Measurements from ENCODE around the gene ZNF701.
"Not testable (repeated sequence)": the region's sequence is repeated elsewhere in the genome, so short reads cannot be mapped to it uniquely, and the experiment has no call there.

ZNF701 gene

GRCh38 chr19:52566588-52566987 is 3.5 kb upstream of the ZNF701 start:
- DNase-seq: no peak

- DNase-seq: no peak
Observed at GRCh38 chr19:52567921-52568320, 2.2 kb upstream of the ZNF701 start.

DNA sequence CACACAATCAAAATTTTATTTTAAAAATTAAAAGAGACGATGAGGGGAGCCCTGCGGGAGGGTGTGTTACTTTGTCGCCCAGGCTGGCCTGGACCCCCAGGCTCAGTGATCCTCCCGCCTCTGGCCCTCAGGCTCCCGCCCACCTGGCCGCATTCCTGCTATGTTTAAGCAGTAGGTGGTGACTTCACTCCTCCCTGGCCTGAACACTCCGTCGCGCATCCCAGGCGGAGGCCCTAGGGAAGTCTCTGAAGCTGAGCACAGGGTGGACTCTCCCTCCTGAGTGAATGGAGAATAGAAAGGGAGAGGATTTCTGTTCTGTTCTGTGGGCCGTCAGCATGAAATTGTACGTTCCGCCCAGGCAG is 468 bp upstream of the ZNF701 start:
- DNase-seq: not testable (repeated sequence)

GRCh38 chr19:52584736-52585440 is 14.8 kb downstream of the ZNF701 start:
- no peak for DNase-seq

- DNase-seq: no peak
Observed at GRCh38 chr19:52585604-52586003, 15.5 kb downstream of the ZNF701 start.

- DNase-seq: no peak
Observed at GRCh38 chr19:52590728-52591127, 20.6 kb downstream of the ZNF701 start.

DNA sequence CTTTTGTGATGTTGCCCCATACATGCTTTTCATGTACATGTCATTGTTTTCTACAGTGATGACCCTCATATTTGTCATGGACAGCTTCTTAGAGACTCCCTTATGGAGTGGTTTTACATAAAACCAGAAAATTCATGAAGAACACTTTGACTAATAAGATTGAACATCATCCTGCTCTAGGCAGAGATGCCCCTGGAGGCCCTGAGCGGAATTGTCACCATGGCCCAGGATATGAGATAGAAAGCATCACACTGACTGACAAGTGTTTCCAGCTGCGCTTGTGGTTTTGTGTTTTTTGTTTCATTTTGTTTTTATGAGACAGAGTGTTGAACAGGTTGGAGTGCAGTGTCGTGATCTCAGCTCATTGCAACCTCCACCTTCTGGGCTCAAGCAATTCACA is 22.2 kb downstream of the ZNF701 start:
- no peak for DNase-seq

- not testable (repeated sequence) for DNase-seq
Observed at GRCh38 chr19:52593441-52593840, 23.4 kb downstream of the ZNF701 start.

DNA sequence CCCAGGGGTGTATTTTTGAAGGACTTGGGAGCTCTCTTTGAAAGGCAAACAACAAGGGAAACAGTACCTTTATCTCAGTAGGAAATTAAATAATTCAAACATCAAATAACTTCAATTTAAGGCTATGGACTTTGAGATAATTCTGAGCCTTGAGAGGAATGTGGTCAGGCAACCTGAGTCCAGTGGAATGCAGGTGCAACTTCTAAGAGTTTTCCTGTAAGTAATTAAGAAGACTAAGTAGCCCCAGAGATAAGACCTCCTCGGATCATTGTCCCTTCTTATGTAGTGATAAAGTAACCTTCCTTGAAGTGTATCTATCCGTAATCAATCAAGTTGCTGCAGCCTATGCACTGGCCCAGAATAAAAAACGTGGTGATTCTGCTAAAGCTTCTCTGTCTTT is 29.2 kb downstream of the ZNF701 start:
- no peak for DNase-seq

- DNase-seq: no peak
Observed at GRCh38 chr19:52600639-52601024, 30.5 kb downstream of the ZNF701 start.

- DNase-seq: peak; percentile 88 to 92
Observed at GRCh38 chr19:52601025-52601973, 31.2 kb downstream of the ZNF701 start.

GRCh38 chr19:52601974-52602366 is 31.9 kb downstream of the ZNF701 start:
- not testable (repeated sequence) for DNase-seq

GRCh38 chr19:52602941-52603340 is 32.9 kb downstream of the ZNF701 start:
- DNase-seq: no peak

GRCh38 chr19:52603558-52604207 is 33.6 kb downstream of the ZNF701 start:
- DNase-seq: no peak

DNA sequence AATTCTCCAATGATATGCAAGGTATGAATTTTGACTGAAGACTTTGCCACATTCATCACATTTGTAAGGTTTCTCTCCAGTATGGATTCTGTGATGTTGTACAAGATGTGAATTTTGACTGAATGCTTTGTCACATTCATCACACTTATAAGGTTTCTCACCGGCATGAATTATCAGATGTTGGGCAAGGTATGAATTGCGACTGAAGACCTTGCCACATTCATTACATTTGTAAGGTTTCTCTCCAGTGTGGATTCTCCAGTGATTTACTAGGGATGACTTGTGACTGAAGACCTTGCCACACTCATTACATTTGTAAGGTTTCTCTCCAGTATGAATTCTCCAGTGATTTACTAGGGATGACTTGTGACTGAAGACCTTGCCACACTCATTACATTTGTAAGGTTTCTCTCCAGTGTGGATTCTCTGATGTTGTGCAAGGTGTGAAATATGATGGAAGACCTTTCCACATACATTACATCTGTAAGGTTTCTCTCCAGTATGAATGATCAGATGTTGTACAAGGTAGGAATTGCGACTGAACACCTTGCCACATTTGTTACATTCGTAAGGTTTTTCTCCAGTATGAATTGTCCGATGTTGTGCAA is 43.3 kb downstream of the ZNF701 start:
- DNase-seq: no peak

GRCh38 chr19:52621376-52621775 is 51.3 kb downstream of the ZNF701 start:
- DNase-seq: no peak

- DNase-seq: no peak
Observed at GRCh38 chr19:52622261-52622660, 52.2 kb downstream of the ZNF701 start.

DNA sequence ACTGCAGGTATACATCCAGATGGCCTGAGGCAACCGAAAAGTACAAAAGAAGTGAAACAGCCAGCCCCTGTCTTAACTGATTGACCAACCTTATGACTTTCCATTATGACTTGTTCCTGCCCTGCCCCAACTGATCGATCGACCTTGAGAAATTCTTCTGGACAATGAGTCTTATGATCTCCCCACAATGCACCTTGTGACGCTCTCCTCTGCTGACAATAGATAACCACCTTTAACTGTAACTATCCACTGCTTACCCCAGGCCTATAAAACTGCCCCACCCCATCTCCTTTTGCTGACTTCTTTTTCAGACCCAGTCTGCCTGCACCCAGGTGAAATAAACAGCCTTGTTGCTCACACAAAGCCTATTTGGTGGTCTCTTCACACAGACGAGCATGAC is 56.8 kb downstream of the ZNF701 start:
- no peak for DNase-seq

GRCh38 chr19:52627441-52627840 is 57.4 kb downstream of the ZNF701 start:
- DNase-seq: not testable (repeated sequence)

- DNase-seq: no peak
Observed at GRCh38 chr19:52635786-52636570, 65.9 kb downstream of the ZNF701 start.
